Breast epithelium (tissue), 3 donors: ENCODE results near the gene LYRM4.

Experiments
- CTCF ChIP-seq, 3 donors: fragments of 450-650 bp; IDR thresholded peaks; one replicate each; pipeline ENCODE4 v1.5.1; 2016 to 2017; ENCODE audit warnings: antibody characterized with exemption in 3 of 3, mild to moderate bottlenecking in 3 of 3, moderate library complexity in 3 of 3
- POLR2A ChIP-seq: fragments of 450-650 bp; IDR thresholded peaks from one replicate; pipeline ENCODE4 v1.6.1; 2016; ENCODE audit warnings: antibody characterized with exemption, mild to moderate bottlenecking, moderate library complexity
- POLR2AphosphoS5 ChIP-seq, 3 donors: sonication (generic); formaldehyde crosslinking; IDR thresholded peaks; one replicate each; pipeline ENCODE4 v1.6.1; 2017; ENCODE audit warnings: antibody characterized with exemption in 3 of 3

GRCh38 chr6:5093231-5094015 is 167.3 kb downstream of the LYRM4 start:
- TF ChIP-seq CTCF (IDR thresholded peaks at IDR 0.05) (no peak), POLR2A (no peak), POLR2AphosphoS5 (IDR thresholded peaks at IDR 0.05) (no peak)
